HG03521 (cell line): ENCODE results near the gene SAMD11.
"Not testable (repeated sequence)": the region's sequence is repeated elsewhere in the genome, so short reads cannot be mapped to it uniquely, and the experiment has no call there.

Experiments used
- ATAC-seq: cut with Tn5 transposase; IDR thresholded peaks from one replicate; pipeline ENCODE4 v1.9.1; 2021; ENCODE audit warnings: mild to moderate bottlenecking, moderate library complexity; ENCODE audit not compliant: unreplicated experiment

SAMD11 gene

GRCh38 chr1:974687-975328 is 51.1 kb downstream of the SAMD11 start:
- ATAC-seq, result no peak

- ATAC-seq, result no peak
Measured at GRCh38 chr1:975365-975764, 51.6 kb downstream of the SAMD11 start.

- ATAC-seq, result no peak
Measured at GRCh38 chr1:975896-976683, 52.4 kb downstream of the SAMD11 start.

GRCh38 chr1:976791-977190 is 53.1 kb downstream of the SAMD11 start:
- ATAC-seq, result not testable (repeated sequence)

GRCh38 chr1:978069-978834 is 54.5 kb downstream of the SAMD11 start:
- ATAC-seq, result no peak

GRCh38 chr1:978835-979743 is 55.4 kb downstream of the SAMD11 start:
- no peak for ATAC-seq

- no peak for ATAC-seq
Measured at GRCh38 chr1:979744-980072, 56.0 kb downstream of the SAMD11 start.

- ATAC-seq, result no peak
Measured at GRCh38 chr1:980137-980571, 56.4 kb downstream of the SAMD11 start.

GRCh38 chr1:980602-981395 is 57.1 kb downstream of the SAMD11 start:
- no peak for ATAC-seq

GRCh38 chr1:981491-981954 is 57.8 kb downstream of the SAMD11 start:
- no peak for ATAC-seq

GRCh38 chr1:981955-982558 is 58.3 kb downstream of the SAMD11 start, which contains the start of gene PERM1:
TSS of gene PERM1 (minus strand) at chr1:982093. CDS start at chr1:981029, 1,064 bp downstream.
- ATAC-seq, result no peak

GRCh38 chr1:982765-983436 is 59.2 kb downstream of the SAMD11 start:
- ATAC-seq, result no peak

GRCh38 chr1:983798-984475 is 60.2 kb downstream of the SAMD11 start:
- no peak for ATAC-seq

- no peak for ATAC-seq
Measured at GRCh38 chr1:984476-984814, 60.7 kb downstream of the SAMD11 start.

- no peak for ATAC-seq
Measured at GRCh38 chr1:985126-985525, 61.4 kb downstream of the SAMD11 start.

- not testable (repeated sequence) for ATAC-seq
Measured at GRCh38 chr1:988061-988460, 64.3 kb downstream of the SAMD11 start.

GRCh38 chr1:991275-991674 is 67.6 kb downstream of the SAMD11 start:
- ATAC-seq, result not testable (repeated sequence)

- ATAC-seq, result no peak
Measured at GRCh38 chr1:991895-992294, 68.2 kb downstream of the SAMD11 start.
